GM19099 (cell line): ENCODE results near the gene TMED9.

Experiments
- POLR2A ChIP-seq: IDR thresholded peaks from 3 replicates; pipeline ENCODE4 v1.6.1; 2011; ENCODE audit warnings: low read depth; ENCODE audit not compliant: insufficient read length; ENCODE audit errors: extremely low read depth

The TMED9 gene

DNA sequence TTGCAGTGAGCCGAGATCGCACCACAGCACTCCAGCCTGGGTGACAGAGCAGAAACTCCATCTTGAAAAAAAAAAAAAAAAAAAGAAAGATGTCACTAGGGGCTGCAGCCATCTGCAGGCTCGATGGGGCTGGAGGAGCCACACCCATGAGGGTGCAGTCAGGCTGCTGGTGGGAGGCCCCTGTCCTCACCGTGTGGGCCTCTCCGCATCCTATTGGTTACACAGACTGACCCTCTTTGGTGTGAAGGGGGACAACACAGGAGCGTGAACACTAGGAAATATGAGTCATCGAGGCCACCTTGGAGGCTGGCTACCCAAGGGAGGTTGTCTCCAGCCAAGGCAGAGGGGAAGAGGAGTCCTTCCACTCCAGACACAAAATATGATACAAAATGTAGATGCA, 23.7 kb upstream of the TMED9 start:
- TF ChIP-seq POLR2A = no peak

DNA sequence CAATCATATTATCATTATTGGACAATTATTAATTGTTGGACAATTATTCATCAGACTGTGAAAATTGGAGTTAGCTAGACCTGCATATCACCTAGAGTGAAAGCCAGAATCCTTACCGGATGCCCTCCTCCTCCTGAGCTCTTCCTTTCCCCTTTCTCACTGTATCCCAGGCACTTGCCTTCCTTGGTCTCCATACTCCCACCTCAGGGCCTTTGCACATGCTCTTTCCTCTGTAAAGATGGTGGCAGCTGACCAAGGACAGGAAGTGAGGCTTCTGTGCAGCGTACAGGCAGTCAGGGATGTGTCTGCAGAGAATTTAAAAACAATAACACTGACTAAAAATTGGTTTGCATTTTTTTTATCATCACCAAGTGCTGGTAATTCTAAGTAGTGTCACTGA, 22.1 kb upstream of the TMED9 start:
- TF ChIP-seq POLR2A = no peak

DNA sequence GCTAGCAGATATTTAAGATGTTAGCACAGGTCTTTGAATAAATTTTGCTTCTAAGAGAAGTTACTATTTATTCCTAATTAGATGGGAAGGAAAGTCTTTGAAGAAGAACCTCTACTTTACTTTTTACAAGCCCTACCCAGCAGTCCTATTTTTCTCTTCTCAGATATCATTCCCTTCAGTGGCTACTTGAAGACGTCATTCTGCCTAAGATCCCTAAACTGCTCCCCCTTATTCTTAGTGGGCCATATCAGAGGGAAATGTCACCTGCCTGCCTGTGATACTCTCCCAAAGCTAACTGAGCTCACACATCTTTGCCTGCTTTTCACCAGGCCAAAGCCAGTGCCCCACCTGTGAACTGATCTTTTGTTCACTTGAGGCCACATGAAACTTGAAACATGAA, 16.5 kb upstream of the TMED9 start:
- TF ChIP-seq POLR2A = no peak

GRCh38 chr5:177576169-177576568, 15.8 kb upstream of the TMED9 start:
- TF ChIP-seq POLR2A = no peak

- no peak for TF ChIP-seq POLR2A
These were observed 13.7 kb upstream of the TMED9 start for GRCh38 chr5:177578316-177578715.

DNA sequence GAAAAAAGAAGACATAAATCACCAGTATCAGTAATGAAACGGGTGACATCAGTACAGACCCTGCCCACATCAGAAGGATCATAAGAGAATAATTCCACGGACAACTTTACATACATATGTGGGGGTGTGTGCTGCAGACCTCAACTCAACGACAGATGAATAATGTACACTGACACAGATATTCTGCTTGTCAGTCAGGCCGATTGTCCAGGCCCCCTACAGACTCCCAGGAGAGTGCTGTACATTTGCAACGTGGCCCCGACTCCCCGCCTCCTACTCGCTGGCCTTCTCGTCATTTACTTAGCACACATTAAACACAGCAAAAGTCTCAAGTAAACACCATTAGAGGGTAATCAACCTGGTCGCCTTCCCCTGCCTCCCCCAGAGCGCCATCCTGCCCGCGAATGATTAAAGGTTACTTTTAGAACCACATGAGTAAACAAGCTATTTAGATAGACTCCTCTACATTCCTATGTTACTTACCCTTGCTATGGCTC, 3.5 kb upstream of the TMED9 start:
- no peak for TF ChIP-seq POLR2A

DNA sequence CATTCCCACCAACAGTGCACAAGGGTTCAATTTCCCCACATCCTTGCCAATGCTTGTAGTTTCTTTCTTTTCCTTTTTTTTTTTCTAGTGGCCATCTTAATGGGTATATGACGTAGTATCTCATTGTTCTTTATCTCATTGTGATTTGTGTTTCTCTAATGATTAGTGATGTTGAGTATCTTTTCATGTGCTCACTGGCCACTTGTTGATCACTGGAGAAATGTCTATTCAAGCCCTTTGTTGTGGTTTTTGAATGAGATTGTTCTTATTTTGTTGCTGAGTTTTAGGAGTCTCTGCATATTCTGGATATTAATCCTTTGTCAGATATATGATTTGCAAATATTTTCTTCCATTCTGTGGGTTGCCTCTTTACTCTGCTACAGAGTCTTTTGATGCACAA, 1.6 kb upstream of the TMED9 start:
- TF ChIP-seq POLR2A = no peak

GRCh38 chr5:177591690-177592009, 353 bp upstream of the TMED9 start:
- no peak for TF ChIP-seq POLR2A

DNA sequence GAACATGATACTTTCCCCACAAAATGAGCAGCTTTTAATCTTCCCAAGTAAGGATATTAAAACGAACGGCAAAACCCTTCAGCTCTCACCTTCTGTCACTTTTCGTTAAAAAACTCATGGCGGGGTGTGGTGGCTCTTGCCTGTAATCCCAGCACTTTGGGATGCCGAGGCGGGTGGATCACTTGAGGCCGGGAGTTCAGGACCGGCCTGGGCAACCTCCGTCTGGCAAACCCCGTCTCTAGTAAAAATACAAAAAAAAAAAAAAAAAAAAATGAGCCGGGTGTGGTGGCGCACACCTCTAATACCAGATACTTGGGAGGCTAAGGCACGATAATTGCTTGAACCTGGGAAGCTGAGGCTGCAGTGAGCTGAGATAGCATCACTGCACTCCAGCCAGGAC, 902 bp downstream of the TMED9 start:
- no peak for TF ChIP-seq POLR2A

DNA sequence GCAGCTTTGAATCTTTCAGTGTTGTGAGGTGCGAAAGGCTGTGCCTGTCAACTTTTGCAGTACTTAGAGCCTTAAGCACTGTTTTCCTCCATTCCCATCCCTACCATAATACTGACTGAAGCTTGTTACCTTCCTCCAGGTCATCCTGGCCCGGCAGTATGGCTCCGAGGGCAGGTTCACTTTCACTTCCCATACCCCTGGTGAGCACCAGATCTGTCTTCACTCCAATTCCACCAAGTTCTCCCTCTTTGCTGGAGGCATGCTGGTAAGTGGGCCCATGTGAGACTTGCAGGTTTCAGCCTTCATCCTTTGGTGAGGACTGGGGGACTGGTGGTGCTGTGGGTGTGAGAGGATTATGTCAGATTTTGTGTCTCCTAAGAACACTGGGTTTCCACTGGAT, 1.5 kb downstream of the TMED9 start:
- TF ChIP-seq POLR2A = no peak

DNA sequence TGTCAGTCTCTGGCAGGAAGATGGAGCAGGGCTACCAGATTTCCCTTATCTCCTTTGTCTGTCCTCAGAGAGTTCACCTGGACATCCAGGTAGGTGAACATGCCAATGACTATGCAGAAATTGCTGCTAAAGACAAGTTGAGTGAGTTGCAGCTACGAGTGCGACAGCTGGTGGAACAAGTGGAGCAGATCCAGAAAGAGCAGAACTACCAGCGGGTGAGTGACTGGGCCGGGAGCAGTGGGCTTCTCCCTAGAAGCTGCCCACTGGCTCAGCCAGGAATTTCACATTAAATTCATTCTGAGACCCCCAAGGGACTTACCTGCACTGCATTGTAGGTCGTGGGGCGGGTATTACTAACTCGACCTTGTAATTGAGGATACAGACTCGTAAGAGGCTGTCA, 2.1 kb downstream of the TMED9 start:
- TF ChIP-seq POLR2A = no peak

DNA sequence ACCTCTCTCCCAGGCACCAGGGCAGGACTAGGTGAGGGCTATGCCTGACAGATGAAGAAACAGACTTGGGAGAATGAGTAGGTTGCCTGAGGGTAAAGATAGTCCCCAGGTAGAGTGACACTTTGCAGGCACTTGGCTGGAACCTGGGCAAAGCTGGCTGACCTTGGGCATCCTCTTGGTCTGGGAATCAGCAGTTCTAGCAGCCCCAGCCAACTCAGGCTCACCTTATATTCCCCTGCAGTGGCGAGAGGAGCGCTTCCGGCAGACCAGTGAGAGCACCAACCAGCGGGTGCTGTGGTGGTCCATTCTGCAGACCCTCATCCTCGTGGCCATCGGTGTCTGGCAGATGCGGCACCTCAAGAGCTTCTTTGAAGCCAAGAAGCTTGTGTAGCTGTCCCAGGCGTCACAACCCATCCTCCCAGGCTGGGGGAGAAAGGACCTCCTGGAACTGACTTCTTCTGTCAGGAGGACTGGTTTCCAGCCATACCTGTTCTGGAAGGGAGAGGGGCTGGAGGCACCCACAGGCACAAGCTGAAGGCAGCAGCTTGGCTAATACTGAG, 3.1 kb downstream of the TMED9 start:
- no peak for TF ChIP-seq POLR2A

DNA sequence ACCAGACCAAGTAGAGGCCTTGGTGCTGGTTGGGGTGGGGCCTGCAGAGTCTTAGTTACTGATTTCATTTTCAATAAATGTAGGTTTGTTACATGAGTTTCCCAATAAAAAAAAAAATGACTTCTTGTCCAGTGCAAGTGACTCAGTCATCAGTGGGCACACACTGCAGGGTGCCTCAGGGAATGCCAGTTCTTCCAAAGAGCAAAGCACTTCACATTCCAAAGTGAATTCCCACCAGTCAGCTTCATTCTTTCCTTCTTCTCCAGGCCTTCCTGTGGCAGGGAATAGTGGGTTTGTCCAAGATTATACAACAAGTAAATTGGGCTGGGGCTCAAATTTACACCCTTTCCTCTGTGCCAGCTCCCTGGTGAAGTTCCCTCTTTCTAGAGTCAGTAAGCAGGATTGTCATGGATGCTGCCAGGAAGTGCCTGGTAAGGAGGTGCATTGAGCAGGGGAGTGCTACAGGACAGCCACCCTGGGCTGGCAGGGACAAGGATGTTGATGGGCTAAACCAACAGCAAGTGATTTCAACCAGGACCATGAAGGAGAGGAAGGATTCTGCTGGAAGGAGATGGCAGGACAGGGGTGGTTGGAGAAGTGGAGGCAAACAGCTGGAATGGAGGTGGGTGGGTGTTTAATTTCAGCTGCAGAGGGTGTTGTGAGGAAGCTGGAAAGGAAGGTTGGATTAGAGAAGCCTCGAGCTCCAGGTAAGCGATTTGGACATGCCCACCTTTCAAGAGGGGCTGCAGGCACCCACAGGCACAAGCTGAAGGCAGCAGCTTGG, 4.2 kb downstream of the TMED9 start:
- no peak for TF ChIP-seq POLR2A

DNA sequence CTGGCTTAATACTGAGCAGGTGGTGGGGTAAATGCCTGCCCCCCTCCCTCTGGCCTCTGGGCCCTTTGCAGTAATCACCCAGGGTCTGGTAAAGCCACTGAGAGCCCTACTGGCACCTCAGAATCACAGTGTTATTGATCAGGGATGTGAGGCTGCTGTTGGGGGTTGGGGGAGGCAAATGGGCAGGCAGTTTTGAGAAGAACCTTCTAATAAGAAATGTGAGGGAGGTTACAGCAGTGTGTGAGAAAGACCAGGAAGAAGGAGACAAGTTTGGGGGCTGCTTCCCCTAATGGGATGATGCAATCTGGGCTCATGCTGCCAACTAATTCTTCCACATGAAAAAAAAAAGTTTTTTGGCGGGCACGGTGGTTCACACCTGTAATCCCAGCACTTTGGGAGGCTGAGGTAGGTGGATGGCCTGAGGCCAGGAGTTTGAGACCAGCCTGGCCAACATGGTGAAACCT, 4.8 kb downstream of the TMED9 start:
- no peak for TF ChIP-seq POLR2A

- no peak for TF ChIP-seq POLR2A
These were observed 6.5 kb downstream of the TMED9 start for GRCh38 chr5:177598477-177598876.

- TF ChIP-seq POLR2A = peak; percentile 94
These were observed 7.9 kb downstream of the TMED9 start, which contains the start of gene B4GALT7 for GRCh38 chr5:177599731-177600507. TSS of gene B4GALT7 (plus strand) at chr5:177600132. CDS start at chr5:177600211, 79 bp downstream.
